Activated CD4-positive, alpha-beta memory T cell treated with anti-CD3 and anti-CD28 coated beads, Interleukin-2, amount 10 ng/mL, durations not matched to agents 7 days and 5 days (primary cell): Measurements from ENCODE around the gene CCDC9. TPM values are rescaled to one million over a fixed set of nuclear protein-coding genes. Genes with fewer than 3 reads are reported as not detected.

Source experiments
- CTCF ChIA-PET: fragments of 350-600 bp; sonication (Branson Sonifier 250); formaldehyde crosslinking; loops from one replicate; lab custom pipeline; 2021; ENCODE audit warnings: antibody characterized with exemption, inconsistent platforms; lab: Charles Lee
- POLR2A ChIA-PET: fragments of 350-600 bp; sonication (Branson Sonifier 250); formaldehyde crosslinking; loops from one replicate; lab custom pipeline; 2021; ENCODE audit warnings: antibody characterized with exemption; lab: Charles Lee
- DNase-seq: peaks from one replicate; pipeline ENCODE4 v3.0.0-alpha.2; 2020
- H3K27ac Mint-ChIP-seq: one replicate; pipeline ENCODE4 v1.8.0; 2021; ENCODE audit warnings: mild to moderate bottlenecking, mixed read lengths
- H3K27me3 Mint-ChIP-seq: one replicate; pipeline ENCODE4 v1.8.0; 2021; ENCODE audit warnings: mixed read lengths
- H3K36me3 Mint-ChIP-seq: one replicate; pipeline ENCODE4 v1.8.0; 2021; ENCODE audit warnings: low read depth, mixed read lengths
- H3K4me1 Mint-ChIP-seq: one replicate; pipeline ENCODE4 v1.8.0; 2021; ENCODE audit warnings: mixed read lengths
- H3K4me3 Mint-ChIP-seq: one replicate; pipeline ENCODE4 v1.8.0; 2021; ENCODE audit warnings: mild to moderate bottlenecking, mixed read lengths
- H3K9me3 Mint-ChIP-seq: one replicate; pipeline ENCODE4 v1.8.0; 2021; ENCODE audit warnings: mixed read lengths
- total RNA-seq, 2 experiments: library from RNA; stranded (reverse); gene quantifications; one replicate each; pipeline ENCODE4 v1.2.3, GENCODE V29; 2021

CCDC9 gene
- total RNA-seq, result 10 to 100 TPM; 29.9 to 30.2 TPM

- peak within 1 kb of the TSS; percentile 85 for H3K4me3 Mint-ChIP-seq
- DNase-seq, result peak; percentile 96
- H3K27me3 Mint-ChIP-seq, result no peaks in the 10 kb centered on the region
- peaks cover 38% of the 10 kb centered on the region for H3K4me1 Mint-ChIP-seq
- POLR2A ChIA-PET, result interaction anchor here (0.8 to 3.9 kb wide), 22 partner anchors 8 to 541 kb away, joined by 3 to 85 read pairs (median 4); partner anchors contain the start of genes ARHGAP35, INAFM1 and ZC3H4
- H3K9me3 Mint-ChIP-seq, result no peaks in the 10 kb centered on the region
- peaks cover 31% of the 10 kb centered on the region for H3K36me3 Mint-ChIP-seq
- H3K27ac Mint-ChIP-seq, result peak within 1 kb of the TSS; percentile 85
- CTCF ChIA-PET, result interaction anchor here (0.6 to 3.6 kb wide), 17 partner anchors 10 to 1016 kb away, joined by 3 to 73 read pairs (median 3); no protein-coding TSS in a partner anchor
Observed at GRCh38 chr19:47255879-47256692, at the start of gene CCDC9. Gene CCDC9, plus strand, starts transcription at chr19:47256525. Its CDS starts 1,876 bp downstream, at chr19:47258401.

DNA sequence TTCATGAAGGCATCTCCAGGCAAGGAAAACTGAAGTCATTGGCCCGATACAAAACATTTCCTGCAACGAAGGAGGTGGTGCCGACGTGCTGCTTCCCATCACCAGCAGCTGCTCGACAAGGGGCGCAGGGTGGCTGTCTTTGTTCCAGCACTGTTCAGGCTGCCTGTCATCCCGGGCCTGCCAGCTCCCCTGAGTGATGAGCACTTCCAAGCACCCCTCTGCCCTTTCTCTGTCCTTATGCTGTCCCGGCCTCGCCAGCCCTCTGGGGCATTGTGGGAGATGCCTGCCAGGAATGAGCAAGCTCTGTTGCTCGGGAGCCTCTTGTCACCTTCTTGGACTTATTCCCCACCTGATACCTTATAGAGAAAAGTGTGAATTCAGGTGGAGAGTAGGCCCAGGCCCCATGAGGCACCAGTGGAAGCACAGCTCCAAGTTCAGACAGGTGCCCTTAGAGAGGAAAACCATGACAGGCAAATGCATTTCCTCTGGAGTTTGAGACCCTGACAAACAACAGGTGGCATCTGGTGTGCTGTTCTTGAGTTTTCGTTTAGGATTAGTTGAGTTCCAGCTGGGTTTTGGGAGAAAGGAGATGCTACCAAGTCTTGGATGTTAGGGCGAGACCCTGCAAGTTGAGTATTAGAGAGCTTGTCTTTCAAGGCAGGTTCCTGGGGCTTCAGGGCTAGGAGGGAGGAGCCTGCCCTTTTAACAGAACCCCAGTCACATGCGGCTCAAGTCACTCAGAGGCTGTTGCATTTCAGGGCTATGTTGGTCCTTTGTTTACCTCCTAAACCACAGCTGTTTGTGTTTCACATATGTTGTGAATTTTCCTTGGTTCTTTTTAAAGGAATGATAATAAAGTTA is 46.8 kb upstream of the CCDC9 start:
- ChIA-PET CTCF (interaction anchor here (0.8 to 5.1 kb wide), 19 partner anchors 8 to 219 kb away, joined by 3 to 361 read pairs (median 9); no protein-coding TSS in a partner anchor), POLR2A (interaction anchor here (1.6 to 6.3 kb wide), 8 partner anchors 16 to 97 kb away, joined by 4 to 89 read pairs (median 16); partner anchors contain the start of genes CCDC9, INAFM1 and ZC3H4)
- Mint-ChIP-seq H3K4me1 (peaks cover 16% of the 10 kb centered on the region), H3K9me3 (no peaks in the 10 kb centered on the region), H3K27ac (peak overlapping the region; percentile 61), H3K36me3 (peaks cover 59% of the 10 kb centered on the region), H3K4me3 (no peak overlapping the region), H3K27me3 (no peaks in the 10 kb centered on the region)
- no peak for DNase-seq

- H3K9me3 Mint-ChIP-seq, result no peaks in the 10 kb centered on the region
- H3K27ac Mint-ChIP-seq, result no peak overlapping the region
- POLR2A ChIA-PET, result interaction anchor here (0.9 to 6.3 kb wide), 11 partner anchors 16 to 97 kb away, joined by 4 to 89 read pairs (median 10); partner anchors contain the start of genes CCDC9, INAFM1 and ZC3H4
- peaks cover 16% of the 10 kb centered on the region for H3K4me1 Mint-ChIP-seq
- no peak for DNase-seq
- CTCF ChIA-PET, result interaction anchor here (0.7 to 5.1 kb wide), 33 partner anchors 9 to 218 kb away, joined by 3 to 361 read pairs (median 4); partner anchors contain the start of genes DHX34 and INAFM1
- H3K36me3 Mint-ChIP-seq, result peaks cover 53% of the 10 kb centered on the region
- no peak overlapping the region for H3K4me3 Mint-ChIP-seq
- H3K27me3 Mint-ChIP-seq, result no peaks in the 10 kb centered on the region
Observed at GRCh38 chr19:47210180-47210490, 46.2 kb upstream of the CCDC9 start.

- POLR2A ChIA-PET, result interaction anchor here (0.7 to 6.3 kb wide), 13 partner anchors 12 to 98 kb away, joined by 3 to 89 read pairs (median 7); partner anchors contain the start of genes CCDC9, INAFM1, SAE1 and ZC3H4
- Mint-ChIP-seq H3K4me3 (no peak overlapping the region), H3K9me3 (no peaks in the 10 kb centered on the region), H3K36me3 (peaks cover 46% of the 10 kb centered on the region), H3K27me3 (no peaks in the 10 kb centered on the region), H3K27ac (peak overlapping the region; percentile 72), H3K4me1 (peaks cover 16% of the 10 kb centered on the region)
- peak; percentile 84 for DNase-seq
- CTCF ChIA-PET, result interaction anchor here (0.7 to 5.1 kb wide), 36 partner anchors 9 to 217 kb away, joined by 3 to 361 read pairs (median 4); partner anchors contain the start of genes CCDC9, DHX34 and INAFM1
Observed at GRCh38 chr19:47210689-47211316, 45.5 kb upstream of the CCDC9 start.

DNA sequence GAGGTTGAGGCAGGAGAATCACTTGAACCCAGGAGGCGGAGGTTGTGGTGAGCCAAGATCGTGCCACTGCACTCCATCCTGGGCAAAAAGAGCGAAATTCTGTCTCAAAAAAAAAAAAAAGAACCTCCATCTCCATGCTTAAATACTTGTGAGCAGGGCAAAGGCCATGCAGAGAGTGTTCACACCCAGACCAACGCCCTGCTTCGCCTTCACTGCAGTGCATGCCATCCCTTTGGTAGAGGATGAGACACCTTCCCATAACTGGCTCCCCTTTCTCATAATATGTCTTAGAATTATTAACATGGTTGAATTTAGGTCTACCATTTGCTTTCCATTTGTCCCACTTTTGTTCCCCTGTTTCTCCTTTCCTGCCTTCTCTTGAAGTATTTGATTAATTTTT is 40.7 kb upstream of the CCDC9 start:
- H3K27me3 Mint-ChIP-seq, result no peaks in the 10 kb centered on the region
- H3K4me3 Mint-ChIP-seq, result no peak overlapping the region
- peaks cover 12% of the 10 kb centered on the region for H3K36me3 Mint-ChIP-seq
- CTCF ChIA-PET, result interaction anchor here (0.9 to 3.4 kb wide), 4 partner anchors 9 to 32 kb away, joined by 3 to 26 read pairs (median 6); no protein-coding TSS in a partner anchor
- POLR2A ChIA-PET, result interaction anchor here (6.3 kb wide), 1 partner anchor 10 kb away, joined by 84 read pairs; no protein-coding TSS in a partner anchor
- H3K4me1 Mint-ChIP-seq, result peaks cover 13% of the 10 kb centered on the region
- no peaks in the 10 kb centered on the region for H3K9me3 Mint-ChIP-seq
- DNase-seq, result no peak
- no peak overlapping the region for H3K27ac Mint-ChIP-seq

DNA sequence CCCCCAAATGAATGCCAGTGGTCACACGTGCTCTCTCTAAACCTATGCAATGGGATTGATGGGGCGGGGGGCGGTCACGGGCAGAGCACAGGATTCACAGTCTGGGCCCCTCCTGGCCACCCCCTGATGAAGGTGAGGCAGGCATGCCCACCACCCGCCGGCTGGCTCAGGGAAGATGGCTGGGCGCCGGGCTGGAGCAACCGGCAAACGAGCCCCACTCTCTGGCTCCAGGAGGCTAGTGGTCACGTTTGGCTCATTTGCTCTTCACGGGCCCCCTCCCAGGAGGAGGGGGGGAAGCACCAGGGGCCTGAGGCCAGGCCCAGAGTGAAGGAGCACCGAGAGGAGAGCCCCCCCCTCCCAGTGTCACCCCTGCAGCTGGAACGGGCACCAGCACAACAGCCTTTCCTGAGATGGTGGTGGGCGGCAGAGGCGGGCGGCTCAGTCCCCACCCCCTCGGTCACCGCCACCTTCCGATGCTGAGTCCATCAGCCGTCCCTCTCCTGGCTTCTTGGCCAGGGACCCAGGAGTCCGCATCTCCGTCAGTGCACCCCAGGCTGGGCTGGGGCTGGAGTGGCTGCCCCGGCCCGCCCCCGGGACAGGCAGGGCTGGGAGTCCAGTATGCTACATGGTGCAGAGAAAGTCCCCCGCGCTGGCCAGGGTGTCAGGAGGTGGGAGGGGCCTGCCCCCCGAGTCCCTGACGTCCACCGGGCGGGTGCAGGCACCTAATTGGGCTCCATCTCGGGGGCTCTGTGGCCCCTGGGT is 35.1 kb upstream of the CCDC9 start:
- peaks cover 6% of the 10 kb centered on the region for H3K4me1 Mint-ChIP-seq
- no peak overlapping the region for H3K27ac Mint-ChIP-seq
- H3K27me3 Mint-ChIP-seq, result no peaks in the 10 kb centered on the region
- DNase-seq, result no peak
- no peaks in the 10 kb centered on the region for H3K9me3 Mint-ChIP-seq
- peaks cover 11% of the 10 kb centered on the region for H3K36me3 Mint-ChIP-seq
- CTCF ChIA-PET, result interaction anchor here (1.4 to 8.9 kb wide), 2 partner anchors 10 to 24 kb away, joined by 4 to 134 read pairs; no protein-coding TSS in a partner anchor
- POLR2A ChIA-PET, result interaction anchor here (1.3 kb wide), 1 partner anchor 19 kb away, joined by 3 read pairs; no protein-coding TSS in a partner anchor
- H3K4me3 Mint-ChIP-seq, result no peak overlapping the region

DNA sequence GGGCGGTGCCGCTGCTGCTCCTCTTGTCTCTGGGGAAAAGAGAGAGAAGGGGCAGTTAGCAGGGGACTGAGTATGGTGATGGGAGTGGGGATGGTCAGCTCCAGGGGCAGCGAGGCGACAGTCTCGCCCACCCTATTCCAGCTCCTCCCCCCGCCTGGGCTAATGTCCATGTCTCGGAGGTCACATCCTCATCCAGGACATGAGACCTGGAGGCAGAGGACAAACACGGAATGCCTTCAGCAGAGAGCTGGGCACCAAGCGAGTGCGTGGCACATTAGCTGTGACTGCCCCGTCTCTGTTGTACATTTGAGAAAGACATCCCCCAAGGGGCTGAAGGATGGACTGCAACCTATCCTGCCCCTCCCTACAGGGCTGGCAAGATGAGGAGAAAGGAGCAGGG is 34.4 kb upstream of the CCDC9 start:
- Mint-ChIP-seq H3K9me3 (no peaks in the 10 kb centered on the region), H3K4me3 (no peak overlapping the region), H3K27ac (no peak overlapping the region), H3K27me3 (no peaks in the 10 kb centered on the region), H3K4me1 (peaks cover 9% of the 10 kb centered on the region), H3K36me3 (peaks cover 11% of the 10 kb centered on the region)
- ChIA-PET CTCF (interaction anchor here (1.4 to 8.9 kb wide), 2 partner anchors 11 to 23 kb away, joined by 4 to 134 read pairs; no protein-coding TSS in a partner anchor), POLR2A (interaction anchor here (1.3 kb wide), 1 partner anchor 18 kb away, joined by 3 read pairs; no protein-coding TSS in a partner anchor)
- DNase-seq, result no peak

GRCh38 chr19:47225746-47226425 is 30.4 kb upstream of the CCDC9 start:
- peak; percentile 88 for DNase-seq
- Mint-ChIP-seq H3K27me3 (no peaks in the 10 kb centered on the region), H3K9me3 (no peaks in the 10 kb centered on the region), H3K27ac (peak overlapping the region; percentile 89), H3K4me3 (peak overlapping the region; percentile 79), H3K36me3 (peaks cover 11% of the 10 kb centered on the region), H3K4me1 (peaks cover 18% of the 10 kb centered on the region)
- ChIA-PET POLR2A (interaction anchor here (0.6 to 6.9 kb wide), 24 partner anchors 10 to 441 kb away, joined by 3 to 110 read pairs (median 8); partner anchors contain the start of genes CCDC9, INAFM1, SAE1 and SLC1A5), CTCF (interaction anchor here (0.6 to 8.9 kb wide), 18 partner anchors 8 to 213 kb away, joined by 3 to 134 read pairs (median 3); partner anchors contain the start of genes CCDC9, INAFM1 and SAE1)

DNA sequence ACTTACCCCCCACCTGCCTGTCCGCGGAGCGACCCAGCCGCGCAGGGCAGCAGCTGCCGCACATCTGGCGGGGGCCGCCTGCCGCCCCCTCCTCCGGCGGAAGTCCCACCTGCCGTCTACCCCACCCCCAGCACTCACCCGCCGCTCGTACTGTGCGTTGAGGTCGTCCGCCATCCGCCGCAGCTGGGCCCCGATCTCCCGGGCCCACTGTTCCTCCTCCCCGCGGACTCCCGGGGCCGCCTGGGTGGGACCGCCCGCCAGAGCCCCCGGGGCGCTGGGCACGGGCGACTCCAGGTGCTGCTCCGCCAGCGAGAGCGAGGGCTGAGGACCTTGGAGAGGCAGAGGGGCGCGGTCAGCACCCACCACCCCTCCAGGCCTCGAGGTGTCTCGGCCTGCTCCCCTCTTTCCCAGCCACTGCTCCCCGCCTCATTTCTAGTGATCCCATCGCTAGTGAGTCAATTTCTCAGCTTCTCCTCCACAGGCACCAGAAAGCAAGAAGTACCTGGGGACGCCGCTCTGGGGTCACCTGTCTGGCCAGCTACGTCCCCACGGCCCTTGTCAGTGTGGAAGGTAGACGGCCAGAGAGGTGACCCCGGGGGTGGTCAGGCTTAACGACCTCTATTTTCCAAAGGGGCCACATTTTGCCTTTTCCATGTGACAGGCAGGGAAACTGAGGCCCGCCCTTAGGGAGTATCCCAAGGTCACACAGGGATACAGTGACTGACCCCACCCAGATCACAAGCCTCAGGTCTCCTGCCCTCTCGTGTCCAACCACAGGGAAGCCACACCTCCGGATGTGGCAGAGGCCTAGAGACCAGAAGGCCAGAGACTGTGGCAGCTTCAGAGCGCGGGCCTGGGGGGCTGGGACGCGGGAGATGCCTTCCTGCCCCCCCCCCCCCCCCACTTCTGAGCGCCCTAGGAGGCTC is 29.6 kb upstream of the CCDC9 start:
- Mint-ChIP-seq H3K9me3 (no peaks in the 10 kb centered on the region), H3K36me3 (peaks cover 11% of the 10 kb centered on the region), H3K27me3 (no peaks in the 10 kb centered on the region), H3K4me3 (peak overlapping the region; percentile 79), H3K27ac (peak overlapping the region; percentile 89), H3K4me1 (peaks cover 23% of the 10 kb centered on the region)
- DNase-seq, result peak; percentile 85
- CTCF ChIA-PET, result interaction anchor here (0.7 to 8.9 kb wide), 13 partner anchors 9 to 214 kb away, joined by 3 to 134 read pairs (median 5); partner anchors contain the start of genes CCDC9, INAFM1 and SAE1
- POLR2A ChIA-PET, result interaction anchor here (0.6 to 6.9 kb wide), 25 partner anchors 10 to 442 kb away, joined by 3 to 110 read pairs (median 8); partner anchors contain the start of genes CCDC9, INAFM1, SAE1 and TMEM160
